Coronary artery (tissue), 2 donors: ENCODE measurements around the gene CTCF.
"Not testable (repeated sequence)": the region's sequence is repeated elsewhere in the genome, so short reads cannot be mapped to it uniquely, and the experiment has no call there.

Source experiments
- DNase-seq: peaks from one replicate; pipeline ENCODE4 v3.0.0-alpha.2; 2017; ENCODE audit warnings: low spot score
- H3K27ac ChIP-seq, 2 donors: fragments of 200-600 bp; sonication (generic); one replicate each; pipeline ENCODE4 v1.5.1; 2016 to 2019
- H3K4me3 ChIP-seq: fragments of 200-600 bp; sonication (generic); 2 replicates; pipeline ENCODE4 v1.5.1; 2016; ENCODE audit warnings: mild to moderate bottlenecking, moderate library complexity
- CTCF ChIP-seq: fragments of 200-600 bp; sonication (generic); IDR thresholded peaks from one replicate; pipeline ENCODE4 v1.5.1; 2019; ENCODE audit warnings: antibody characterized with exemption

The CTCF gene

DNA sequence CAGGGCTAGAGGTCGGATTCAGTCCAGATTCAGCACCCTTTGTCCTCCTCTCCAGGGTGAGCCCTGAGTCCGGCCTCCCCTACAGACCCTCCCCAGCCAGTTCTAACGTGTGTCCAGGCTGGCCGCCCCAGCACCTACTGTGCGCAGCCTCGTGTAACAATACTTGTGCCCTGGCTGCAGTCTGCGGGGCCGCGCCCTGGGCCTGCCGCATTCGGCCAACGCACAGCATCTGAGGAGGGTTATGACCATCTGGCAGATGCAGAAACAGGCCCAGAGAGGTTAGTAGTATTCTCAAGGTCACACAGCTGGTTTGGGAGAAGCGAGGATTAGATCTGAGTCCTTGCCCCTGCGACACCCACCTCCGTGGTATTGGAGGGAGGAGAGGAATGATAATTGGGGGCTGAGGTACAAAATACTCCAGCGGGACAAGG lies 32.7 kb upstream of the CTCF start:
- Histone ChIP-seq H3K27ac (peak overlapping the region; percentile 94), H3K4me3 (peak overlapping the region; percentile 88)
- no peak for TF ChIP-seq CTCF
- DNase-seq, result peak; percentile 79

- DNase-seq, result peak; percentile 93
- H3K4me3 ChIP-seq, result peak overlapping the region; percentile 88
- peak overlapping the region; percentile 94 for H3K27ac ChIP-seq
- no peak for TF ChIP-seq CTCF
Observed at GRCh38 chr16:67530013-67530939, 32.0 kb upstream of the CTCF start.

- H3K4me3 ChIP-seq, result peak overlapping the region; percentile 88
- TF ChIP-seq CTCF, result no peak
- peak; percentile 64 for DNase-seq
- H3K27ac ChIP-seq, result peak overlapping the region; percentile 94
Observed at GRCh38 chr16:67531247-67531646, 31.1 kb upstream of the CTCF start.

GRCh38 chr16:67533024-67533560 lies 29.2 kb upstream of the CTCF start:
- no peak overlapping the region for H3K27ac ChIP-seq
- peak; percentile 56 for DNase-seq
- no peak for TF ChIP-seq CTCF
- no peak overlapping the region for H3K4me3 ChIP-seq

- H3K4me3 ChIP-seq, H3K27ac ChIP-seq, DNase-seq: not testable (repeated sequence)
Observed at GRCh38 chr16:67533987-67534386, 28.3 kb upstream of the CTCF start.

DNA sequence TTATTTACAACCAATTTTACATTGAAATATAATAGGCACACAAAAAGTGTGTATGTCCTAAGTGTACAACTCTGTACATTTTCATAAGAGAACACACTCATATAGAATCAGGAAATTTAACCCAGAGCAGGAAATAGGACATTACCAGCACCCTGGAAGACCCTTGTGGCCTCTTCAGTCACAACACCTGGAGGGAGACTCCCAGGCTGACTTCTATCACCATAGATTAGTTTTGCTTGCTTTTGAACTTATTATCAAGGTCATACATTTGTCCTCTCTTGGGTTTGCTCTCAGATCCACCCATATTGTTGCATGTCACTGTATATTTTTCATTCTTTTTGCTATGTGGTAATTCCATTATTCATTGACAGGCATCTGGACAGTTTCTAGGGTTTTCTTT lies 27.9 kb upstream of the CTCF start:
- no peak for DNase-seq
- Histone ChIP-seq H3K4me3 (no peak overlapping the region), H3K27ac (no peak overlapping the region)
- TF ChIP-seq CTCF, result no peak

- no peak overlapping the region for H3K4me3 ChIP-seq
- no peak for TF ChIP-seq CTCF
- peak; percentile 62 for DNase-seq
- no peak overlapping the region for H3K27ac ChIP-seq
Observed at GRCh38 chr16:67535201-67535600, 27.1 kb upstream of the CTCF start.
